ENCODE results near the gene PTEN.

The PTEN gene

GRCh38 chr10:87987206-87987605 is 123.8 kb downstream of the PTEN start:
- DNase-seq: no peak

GRCh38 chr10:87991946-87992345 is 128.5 kb downstream of the PTEN start:
- no peak for DNase-seq

- DNase-seq: no peak
Measured at GRCh38 chr10:88004451-88004850, 141.0 kb downstream of the PTEN start.

GRCh38 chr10:88006261-88006660 is 142.8 kb downstream of the PTEN start:
- no peak for DNase-seq

GRCh38 chr10:88008866-88009470 is 145.5 kb downstream of the PTEN start:
- DNase-seq: no peak

- DNase-seq: no peak
Measured at GRCh38 chr10:88012641-88013040, 149.2 kb downstream of the PTEN start.

GRCh38 chr10:88017781-88018180 is 154.4 kb downstream of the PTEN start:
- DNase-seq: no peak

GRCh38 chr10:88019753-88020152 is 156.3 kb downstream of the PTEN start:
- no peak for DNase-seq
